ENCODE data around the gene CFAP20DC. TPM values are rescaled to one million over a fixed set of nuclear protein-coding genes. Genes with fewer than 3 reads are reported as not detected.

CFAP20DC gene
- total and polyA plus RNA-seq, 2 experiments from 2014 or later: 2.2 to 2.3 TPM

GRCh38 chr3:58953288-58953687 is 96.5 kb downstream of the CFAP20DC start:
- H4K20me1 ChIP-seq (ENCODE audit: insufficient read depth, poor library complexity, severe bottlenecking): no peaks in the 10 kb centered on the region
- H3K36me3 ChIP-seq (replicated peaks; ENCODE audit: insufficient read depth, low read depth): no peaks in the 10 kb centered on the region
- H3K9me3 ChIP-seq (ENCODE audit: low read depth): no peaks in the 10 kb centered on the region
- H3K4me3 ChIP-seq: no peak overlapping the region
- no peak overlapping the region for H3K4me2 ChIP-seq
- TF ChIP-seq CTCF (IDR thresholded peaks at IDR 0.05; ENCODE audit: poor library complexity): no peak
- TF ChIP-seq EZH2 (IDR thresholded peaks at IDR 0.05; ENCODE audit: borderline replicate concordance): no peak
- TF ChIP-seq EZH2phosphoT487 (IDR thresholded peaks at IDR 0.05; ENCODE audit: low read depth, severe bottlenecking, unreplicated experiment): no peak
- no peaks in the 10 kb centered on the region for H3K27me3 ChIP-seq
- no peak overlapping the region for H3K27ac ChIP-seq
- no peaks in the 10 kb centered on the region for H3K79me2 ChIP-seq
- H2AFZ ChIP-seq: no peak overlapping the region
- no peak for DNase-seq (ENCODE audit: low spot score)
- no peaks in the 10 kb centered on the region for H3K4me1 ChIP-seq (ENCODE audit: insufficient read depth)
- 91% methylated on average over 1 of the region's 1 CpG for WGBS (ENCODE audit: low lambda C conversion rate, missing lambda C conversion rate)
- H3K9me2 ChIP-seq (replicated peaks; ENCODE audit: insufficient read depth): no peaks in the 10 kb centered on the region

GRCh38 chr3:58952128-58952917 is 97.5 kb downstream of the CFAP20DC start:
- H4K20me1 ChIP-seq (ENCODE audit: insufficient read depth, poor library complexity, severe bottlenecking): no peaks in the 10 kb centered on the region
- H3K4me1 ChIP-seq (ENCODE audit: insufficient read depth): peaks cover 3% of the 10 kb centered on the region
- TF ChIP-seq EZH2 (IDR thresholded peaks at IDR 0.05; ENCODE audit: borderline replicate concordance): no peak
- TF ChIP-seq EZH2phosphoT487 (IDR thresholded peaks at IDR 0.05; ENCODE audit: low read depth, severe bottlenecking, unreplicated experiment): no peak
- no peak for TF ChIP-seq CTCF (IDR thresholded peaks at IDR 0.05; ENCODE audit: poor library complexity)
- no peak overlapping the region for H3K27ac ChIP-seq
- no peak overlapping the region for H3K4me2 ChIP-seq
- no peak overlapping the region for H2AFZ ChIP-seq
- no peaks in the 10 kb centered on the region for H3K9me2 ChIP-seq (replicated peaks; ENCODE audit: insufficient read depth)
- 88% methylated on average over 4 of the region's 4 CpGs for WGBS (ENCODE audit: low lambda C conversion rate, missing lambda C conversion rate)
- H3K27me3 ChIP-seq: no peaks in the 10 kb centered on the region
- DNase-seq (ENCODE audit: low spot score): no peak
- no peak overlapping the region for H3K4me3 ChIP-seq
- no peaks in the 10 kb centered on the region for H3K79me2 ChIP-seq
- no peaks in the 10 kb centered on the region for H3K9me3 ChIP-seq (ENCODE audit: low read depth)
- H3K36me3 ChIP-seq (replicated peaks; ENCODE audit: insufficient read depth, low read depth): no peaks in the 10 kb centered on the region

GRCh38 chr3:58948018-58948417 is 101.8 kb downstream of the CFAP20DC start:
- Histone ChIP-seq H4K20me1 (ENCODE audit: insufficient read depth, poor library complexity, severe bottlenecking) (no peaks in the 10 kb centered on the region), H3K9me2 (replicated peaks; ENCODE audit: insufficient read depth) (no peaks in the 10 kb centered on the region), H3K9me3 (ENCODE audit: low read depth) (no peaks in the 10 kb centered on the region), H3K27me3 (no peaks in the 10 kb centered on the region), H3K27ac (peak overlapping the region; percentile 33), H3K4me2 (no peak overlapping the region), H3K4me1 (ENCODE audit: insufficient read depth) (peaks cover 6% of the 10 kb centered on the region), H3K36me3 (replicated peaks; ENCODE audit: insufficient read depth, low read depth) (no peaks in the 10 kb centered on the region), H3K79me2 (no peaks in the 10 kb centered on the region), H2AFZ (no peak overlapping the region), H3K4me3 (no peak overlapping the region)
- no peak for DNase-seq (ENCODE audit: low spot score)
- TF ChIP-seq CTCF (IDR thresholded peaks at IDR 0.05; ENCODE audit: poor library complexity): no peak
- no peak for TF ChIP-seq EZH2phosphoT487 (IDR thresholded peaks at IDR 0.05; ENCODE audit: low read depth, severe bottlenecking, unreplicated experiment)
- no peak for TF ChIP-seq EZH2 (IDR thresholded peaks at IDR 0.05; ENCODE audit: borderline replicate concordance)
- 97% methylated on average over 1 of the region's 1 CpG for WGBS (ENCODE audit: low lambda C conversion rate, missing lambda C conversion rate)
